Mesenchymal stem cell (in vitro differentiated cells and primary cell): ENCODE results near the gene CST5.

Experiments
- DNase-seq: peaks from one replicate; pipeline ENCODE4 v3.0.0-alpha.2; 2013
- H2AFZ ChIP-seq: one replicate; pipeline ENCODE4 v1.6.1; 2013; ENCODE audit warnings: low read depth, mild to moderate bottlenecking, control low read depth, inconsistent platforms, low read length, moderate library complexity
- H2AK5ac ChIP-seq: 2 replicates; pipeline ENCODE4 v1.6.1; 2013; ENCODE audit warnings: low read length, moderate library complexity, mild to moderate bottlenecking, inconsistent platforms; ENCODE audit not compliant: severe bottlenecking
- H2BK120ac ChIP-seq: one replicate; pipeline ENCODE4 v1.6.1; 2013; ENCODE audit warnings: low read depth, mild to moderate bottlenecking, inconsistent platforms, low read length, moderate library complexity
- H2BK12ac ChIP-seq, 2 experiments: one replicate each; pipeline ENCODE4 v1.6.1; 2013; ENCODE audit warnings: inconsistent platforms in 2 of 2, low read length in 2 of 2, mild to moderate bottlenecking in 2 of 2, moderate library complexity in 2 of 2, control low read depth in 1 of 2
- H2BK15ac ChIP-seq: one replicate; pipeline ENCODE4 v1.6.1; 2013; ENCODE audit warnings: mild to moderate bottlenecking, low read depth, inconsistent platforms; ENCODE audit not compliant: poor library complexity, severe bottlenecking
- H2BK5ac ChIP-seq: 2 replicates; pipeline ENCODE4 v1.6.1; 2013; ENCODE audit warnings: low read depth, mild to moderate bottlenecking, low read length, control low read depth, inconsistent platforms; ENCODE audit not compliant: poor library complexity, severe bottlenecking
- H3K14ac ChIP-seq, 2 experiments: one replicate each; pipeline ENCODE4 v1.6.1; 2013; ENCODE audit warnings: inconsistent platforms in 2 of 2, low read length in 2 of 2, control low read depth in 1 of 2, mild to moderate bottlenecking in 1 of 2, moderate library complexity in 1 of 2
- H3K18ac ChIP-seq, 2 experiments: one replicate each; pipeline ENCODE4 v1.6.1; 2013; ENCODE audit warnings: inconsistent platforms in 2 of 2, low read length in 2 of 2, control low read depth in 1 of 2, low read depth in 1 of 2, mild to moderate bottlenecking in 1 of 2
- H3K23ac ChIP-seq, 2 experiments: one replicate each; pipeline ENCODE4 v1.6.1; 2013; ENCODE audit warnings: inconsistent platforms in 2 of 2, low read length in 2 of 2, mild to moderate bottlenecking in 2 of 2, moderate library complexity in 2 of 2, control low read depth in 1 of 2
- H3K27ac ChIP-seq: 2 replicates; pipeline ENCODE4 v1.5.1; 2013; ENCODE audit warnings: mild to moderate bottlenecking, moderate library complexity, low read length, control low read depth, inconsistent platforms; ENCODE audit not compliant: poor library complexity, severe bottlenecking
- H3K27me3 ChIP-seq, 2 experiments: 2 replicates each; pipeline versions ENCODE4 v1.6.1 to v1.7.0; 2013; ENCODE audit warnings: low read length in 2 of 2, mild to moderate bottlenecking in 2 of 2, moderate library complexity in 2 of 2, control low read depth in 1 of 2, inconsistent platforms in 1 of 2; ENCODE audit not compliant: control insufficient read depth in 1 of 2, insufficient read depth in 1 of 2
- H3K36me3 ChIP-seq, 2 experiments: 2 replicates each; pipeline versions ENCODE4 v1.6.1 to v1.7.0; 2013; ENCODE audit warnings: low read length in 2 of 2, control low read depth in 1 of 2, inconsistent platforms in 1 of 2, low read depth in 1 of 2, mild to moderate bottlenecking in 1 of 2; ENCODE audit not compliant: insufficient read depth in 2 of 2, control insufficient read depth in 1 of 2
- H3K4ac ChIP-seq, 2 experiments: one replicate each; pipeline ENCODE4 v1.6.1; 2013; ENCODE audit warnings: inconsistent platforms in 2 of 2, low read length in 2 of 2, mild to moderate bottlenecking in 2 of 2, moderate library complexity in 2 of 2, control low read depth in 1 of 2, low read depth in 1 of 2
- H3K4me1 ChIP-seq: 2 replicates; pipeline ENCODE4 v1.6.1; 2013; ENCODE audit warnings: low read depth, low read length, control low read depth; ENCODE audit not compliant: control insufficient read depth, insufficient read depth
- H3K4me2 ChIP-seq: 2 replicates; pipeline ENCODE4 v1.6.1; 2013; ENCODE audit warnings: low read length, mild to moderate bottlenecking, inconsistent platforms; ENCODE audit not compliant: poor library complexity, severe bottlenecking
- H3K4me3 ChIP-seq, 2 experiments: 2 replicates each; pipeline versions ENCODE4 v1.5.1 to v1.7.0; 2013; ENCODE audit warnings: low read length in 2 of 2, mild to moderate bottlenecking in 2 of 2, control low read depth in 1 of 2, low read depth in 1 of 2; ENCODE audit not compliant: insufficient read depth in 1 of 2
- H3K79me1 ChIP-seq: replicated peaks from 2 replicates; pipeline ENCODE4 v1.6.1; 2013; ENCODE audit warnings: mild to moderate bottlenecking, control low read depth, low read length, inconsistent platforms; ENCODE audit not compliant: poor library complexity, severe bottlenecking
- H3K9ac ChIP-seq: 2 replicates; pipeline ENCODE4 v1.7.0; 2013; ENCODE audit warnings: mild to moderate bottlenecking, low read length, moderate library complexity
- H3K9me3 ChIP-seq: 2 replicates; pipeline ENCODE4 v1.7.0; 2013; ENCODE audit warnings: mild to moderate bottlenecking, low read length; ENCODE audit not compliant: control insufficient read depth
- H4K8ac ChIP-seq: one replicate; pipeline ENCODE4 v1.6.1; 2013; ENCODE audit warnings: inconsistent platforms, mild to moderate bottlenecking, low read length, moderate library complexity
- H4K91ac ChIP-seq: one replicate; pipeline ENCODE4 v1.6.1; 2013; ENCODE audit warnings: mild to moderate bottlenecking, low read length, inconsistent platforms
- WGBS: methylation state at CpG from one replicate; pipeline ENCODE4 v1.1.7; 2013; ENCODE audit warnings: mixed read lengths; 5-methylcytosine and 5-hydroxymethylcytosine counted together

CST5 gene

DNA sequence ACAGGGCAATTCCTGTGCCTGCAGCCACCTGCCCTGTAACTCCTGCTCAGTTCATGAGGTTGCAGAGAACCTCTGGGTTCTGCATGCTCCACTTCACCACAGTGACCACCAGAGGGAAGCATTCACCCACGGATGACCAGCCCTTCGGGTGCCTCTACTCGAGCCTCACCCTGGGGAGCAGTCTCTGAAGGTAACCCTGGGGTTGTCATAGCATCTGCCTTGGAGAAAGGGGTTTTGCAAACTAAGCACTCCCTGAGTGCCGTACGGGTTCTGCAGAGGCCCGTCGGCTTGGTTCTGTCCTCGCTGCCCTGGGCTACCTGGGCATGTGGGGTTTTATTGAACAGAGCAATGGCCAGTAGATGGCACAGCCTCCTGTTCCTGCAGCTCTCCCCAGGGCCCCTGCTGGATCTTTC lies 10.2 kb upstream of the CST5 start:
- no peak overlapping the region for H3K18ac ChIP-seq
- no peak overlapping the region for H2AK5ac ChIP-seq
- H3K14ac ChIP-seq, result no peak overlapping the region

DNA sequence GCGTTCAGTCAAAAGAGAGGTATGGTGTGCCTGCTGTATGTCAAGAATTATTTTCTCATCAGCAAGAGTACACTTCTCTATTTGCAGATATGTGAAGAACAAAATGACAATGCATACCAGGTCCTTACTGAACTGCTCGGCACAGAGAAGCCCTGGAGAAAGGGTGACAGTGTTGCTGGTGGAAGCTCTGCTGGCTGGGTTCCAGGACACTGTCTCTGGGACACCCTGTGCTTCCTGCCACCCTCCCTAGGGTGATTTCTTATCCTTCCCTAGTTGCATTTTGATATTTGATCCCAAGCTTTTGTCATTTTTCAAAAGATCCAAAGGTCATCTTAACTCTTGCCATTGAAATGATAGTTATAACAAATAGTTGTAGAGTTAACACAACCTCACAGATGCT lies 8.3 kb upstream of the CST5 start:
- Histone ChIP-seq H3K23ac (no peak overlapping the region), H2BK5ac (no peak overlapping the region), H4K91ac (no peak overlapping the region), H3K4me2 (no peak overlapping the region), H2BK12ac (no peak overlapping the region), H3K4me1 (no peaks in the 10 kb centered on the region), H2BK15ac (no peak overlapping the region), H3K14ac (no peak overlapping the region), H3K9ac (no peak overlapping the region), H2BK120ac (no peak overlapping the region), H3K36me3 (no peaks in the 10 kb centered on the region), H3K27me3 (peaks cover 19 to 58% of the 10 kb centered on the region in 2 experiments), H2AK5ac (no peak overlapping the region), H4K8ac (no peak overlapping the region), H3K18ac (no peak overlapping the region), H3K4me3 (no peak overlapping the region), H3K9me3 (no peaks in the 10 kb centered on the region), H3K27ac (no peak overlapping the region), H2AFZ (no peak overlapping the region), H3K4ac (no peak overlapping the region), H3K79me1 (no peaks in the 10 kb centered on the region)
- 85% methylated on average over 1 of the region's 2 CpGs for WGBS
- no peak for DNase-seq

More for the DNA sequence above, 10.2 kb upstream of the CST5 start:
- Histone ChIP-seq H3K4me3 (no peak overlapping the region), H3K79me1 (no peaks in the 10 kb centered on the region), H3K27me3 (peaks cover 19 to 47% of the 10 kb centered on the region in 2 experiments), H3K9me3 (no peaks in the 10 kb centered on the region), H3K4me1 (no peaks in the 10 kb centered on the region), H2AFZ (no peak overlapping the region), H4K8ac (no peak overlapping the region), H3K36me3 (no peaks in the 10 kb centered on the region), H3K9ac (no peak overlapping the region), H2BK5ac (no peak overlapping the region), H3K4ac (no peak overlapping the region), H2BK120ac (no peak overlapping the region), H2BK15ac (no peak overlapping the region), H2BK12ac (no peak overlapping the region), H4K91ac (no peak overlapping the region), H3K27ac (no peak overlapping the region), H3K23ac (no peak overlapping the region), H3K4me2 (no peak overlapping the region)
- WGBS, result 42% methylated on average over 8 of the region's 8 CpGs
- peak; percentile 18 for DNase-seq

DNA sequence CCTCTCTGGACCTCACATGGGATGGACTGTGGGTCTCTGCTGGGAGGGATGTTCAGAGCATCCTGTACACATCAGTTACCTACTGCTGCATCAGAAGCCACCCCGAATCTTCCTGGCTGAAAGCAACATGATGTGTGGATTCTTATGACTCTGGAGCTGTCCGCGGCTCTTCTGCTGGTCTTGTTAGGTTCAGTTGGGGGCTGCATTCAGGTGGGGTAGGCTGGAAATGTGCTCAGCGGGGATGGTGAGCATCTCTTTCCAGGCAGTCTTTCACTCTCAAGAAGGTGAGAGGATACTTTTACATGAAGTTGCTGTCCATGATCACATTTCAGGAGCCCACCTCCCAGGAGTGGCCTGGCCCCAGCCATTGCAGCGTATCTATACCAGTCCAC lies 5.2 kb upstream of the CST5 start:
- no peak overlapping the region for H2BK12ac ChIP-seq
- H3K9me3 ChIP-seq, result no peaks in the 10 kb centered on the region
- no peaks in the 10 kb centered on the region for H3K79me1 ChIP-seq
- H2BK5ac ChIP-seq, result no peak overlapping the region
- no peak overlapping the region for H3K23ac ChIP-seq
- H3K27me3 ChIP-seq, result peaks cover 19 to 67% of the 10 kb centered on the region in 2 experiments
- H3K14ac ChIP-seq, result no peak overlapping the region
- H4K8ac ChIP-seq, result no peak overlapping the region
- no peak for DNase-seq
- no peaks in the 10 kb centered on the region for H3K36me3 ChIP-seq
- H3K9ac ChIP-seq, result no peak overlapping the region
- no peak overlapping the region for H4K91ac ChIP-seq
- 91% methylated on average over 5 of the region's 5 CpGs for WGBS
- peaks cover 10% of the 10 kb centered on the region for H3K4me1 ChIP-seq
- no peak overlapping the region for H3K27ac ChIP-seq
- H2BK120ac ChIP-seq, result no peak overlapping the region
- H2AFZ ChIP-seq, result no peak overlapping the region
- no peak overlapping the region for H3K4ac ChIP-seq
- no peak overlapping the region for H3K18ac ChIP-seq
- H3K4me3 ChIP-seq, result no peak overlapping the region
- no peak overlapping the region for H2BK15ac ChIP-seq
- no peak overlapping the region for H2AK5ac ChIP-seq
- H3K4me2 ChIP-seq, result no peak overlapping the region

DNA sequence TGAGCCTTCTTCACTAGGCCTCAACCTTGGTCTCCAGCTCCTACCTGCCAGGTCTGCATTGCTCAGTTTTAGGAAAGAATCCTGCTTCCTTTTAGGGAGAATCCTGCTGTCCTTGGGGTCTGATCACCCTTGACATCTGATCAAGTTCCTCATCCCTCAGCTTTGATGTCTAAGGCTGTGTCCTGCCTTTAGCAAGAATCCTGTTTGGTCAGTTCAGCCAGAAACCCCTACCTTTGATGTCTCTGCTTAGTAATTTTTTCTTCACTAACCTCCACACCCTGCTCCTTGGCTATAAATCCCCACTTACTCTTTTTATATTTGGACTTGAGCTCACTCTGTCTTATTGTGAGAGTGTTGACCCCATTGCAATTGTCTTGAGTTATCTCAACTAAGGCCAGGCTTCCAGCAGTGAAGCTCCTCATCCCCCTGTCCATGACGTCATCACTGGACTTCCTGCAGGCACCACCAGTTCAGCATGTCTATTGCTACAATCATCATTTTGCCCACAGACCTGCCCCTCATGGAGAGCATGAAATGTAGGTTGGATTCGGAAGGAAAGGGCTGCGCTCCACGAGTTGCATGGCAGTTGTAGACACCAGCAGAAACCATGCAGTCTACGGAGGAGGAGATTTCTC lies 4.7 kb upstream of the CST5 start:
- no peaks in the 10 kb centered on the region for H3K36me3 ChIP-seq
- no peak overlapping the region for H2BK15ac ChIP-seq
- H3K9ac ChIP-seq, result no peak overlapping the region
- H3K4me3 ChIP-seq, result no peak overlapping the region
- H2BK120ac ChIP-seq, result no peak overlapping the region
- no peak overlapping the region for H3K27ac ChIP-seq
- H3K4ac ChIP-seq, result no peak overlapping the region
- H3K18ac ChIP-seq, result no peak overlapping the region
- H3K9me3 ChIP-seq, result no peaks in the 10 kb centered on the region
- peaks cover 19 to 68% of the 10 kb centered on the region in 2 experiments for H3K27me3 ChIP-seq
- no peak overlapping the region for H2BK5ac ChIP-seq
- no peak overlapping the region for H3K4me2 ChIP-seq
- no peak overlapping the region for H4K91ac ChIP-seq
- no peaks in the 10 kb centered on the region for H3K79me1 ChIP-seq
- no peak overlapping the region for H2AK5ac ChIP-seq
- WGBS, result 72% methylated on average over 5 of the region's 5 CpGs
- H2AFZ ChIP-seq, result no peak overlapping the region
- H2BK12ac ChIP-seq, result no peak overlapping the region
- no peak overlapping the region for H3K23ac ChIP-seq
- H3K4me1 ChIP-seq, result peaks cover 15% of the 10 kb centered on the region
- DNase-seq, result no peak
- no peak overlapping the region for H4K8ac ChIP-seq
- H3K14ac ChIP-seq, result no peak overlapping the region
